NCI-H524 (cell line): ENCODE data around the gene SVBP.
A peak's percentile ranks its signal among the peaks of the same experiment; 100 is the strongest.
"Not testable (repeated sequence)": the region's sequence is repeated elsewhere in the genome, so short reads cannot be mapped to it uniquely, and the experiment has no call there.

Experiments
- DNase-seq, 2 experiments: peaks; one replicate each; lab custom pipeline; 2025; lab: John Stamatoyannopoulos, UW

Gene SVBP

GRCh38 chr1:42841440-42842147, 24.4 kb upstream of the SVBP start:
- DNase-seq = no peak

- DNase-seq = no peak
These were observed 23.8 kb upstream of the SVBP start for GRCh38 chr1:42841010-42841409.

GRCh38 chr1:42838482-42839190, 21.4 kb upstream of the SVBP start:
- DNase-seq = no peak

- DNase-seq = no peak
These were observed 20.5 kb upstream of the SVBP start for GRCh38 chr1:42837709-42838108.

- DNase-seq = peak; percentile 60 to 77
These were observed 18.2 kb upstream of the SVBP start for GRCh38 chr1:42835422-42835821.

GRCh38 chr1:42834803-42835202, 17.6 kb upstream of the SVBP start:
- peak in 1 of 2 experiments; percentile 25 for DNase-seq

GRCh38 chr1:42833981-42834380, 16.8 kb upstream of the SVBP start:
- no peak for DNase-seq

- DNase-seq = no peak
These were observed 15.5 kb upstream of the SVBP start for GRCh38 chr1:42832641-42833240.

- no peak for DNase-seq
These were observed 14.1 kb upstream of the SVBP start for GRCh38 chr1:42831273-42831672.

GRCh38 chr1:42830631-42831030, 13.4 kb upstream of the SVBP start:
- no peak for DNase-seq

GRCh38 chr1:42825036-42825851, 8.0 kb upstream of the SVBP start:
- no peak for DNase-seq

GRCh38 chr1:42824481-42825035, 7.4 kb upstream of the SVBP start:
- DNase-seq = no peak

GRCh38 chr1:42822800-42823392, 5.7 kb upstream of the SVBP start:
- no peak for DNase-seq

- no peak for DNase-seq
These were observed 4.5 kb upstream of the SVBP start for GRCh38 chr1:42821690-42822089.

GRCh38 chr1:42820813-42821212, 3.6 kb upstream of the SVBP start:
- DNase-seq = no peak

- no peak for DNase-seq
These were observed 779 bp upstream of the SVBP start for GRCh38 chr1:42817976-42818375.

GRCh38 chr1:42817440-42817767, 207 bp upstream of the SVBP start:
- DNase-seq = peak in 1 of 2 experiments; percentile 49

GRCh38 chr1:42815941-42816584, 1.1 kb downstream of the SVBP start:
- DNase-seq = peak in 1 of 2 experiments; percentile 31

GRCh38 chr1:42814815-42815214, 2.4 kb downstream of the SVBP start:
- not testable (repeated sequence) for DNase-seq

GRCh38 chr1:42807056-42807668, 10.0 kb downstream of the SVBP start:
- DNase-seq = peak; percentile 93 to 98

- DNase-seq = no peak
These were observed 10.6 kb downstream of the SVBP start for GRCh38 chr1:42806593-42806992.
